ENCODE measurements around the gene EAF2. TPM values are rescaled to one million over a fixed set of nuclear protein-coding genes. Genes with fewer than 3 reads are reported as not detected.
A peak's percentile ranks its signal among the peaks of the same experiment; 100 is the strongest.

EAF2 gene
- total RNA-seq, 4 donors from 2014 or later = 2.0 to 4.2 (median 2.3) TPM

- TF ChIP-seq CTCF (IDR thresholded peaks at IDR 0.05) (no peak), POLR2A (IDR thresholded peaks at IDR 0.05) (no peak)
- H3K4me3 ChIP-seq = no peak overlapping the region
- intact Hi-C loops (cut with DNase I) = no loop called here
- H3K27me3 ChIP-seq = no peaks in the 10 kb centered on the region
- no peak overlapping the region for H3K27ac ChIP-seq
- H3K36me3 ChIP-seq = no peaks in the 10 kb centered on the region
- peaks cover 0 to 26% (median 5%) of the 10 kb centered on the region in 3 donors for H3K4me1 ChIP-seq
- no peaks in the 10 kb centered on the region for H3K9me3 ChIP-seq
- no peak for DNase-seq
Measured at GRCh38 chr3:121896823-121897222, 61.8 kb downstream of the EAF2 start.

DNA sequence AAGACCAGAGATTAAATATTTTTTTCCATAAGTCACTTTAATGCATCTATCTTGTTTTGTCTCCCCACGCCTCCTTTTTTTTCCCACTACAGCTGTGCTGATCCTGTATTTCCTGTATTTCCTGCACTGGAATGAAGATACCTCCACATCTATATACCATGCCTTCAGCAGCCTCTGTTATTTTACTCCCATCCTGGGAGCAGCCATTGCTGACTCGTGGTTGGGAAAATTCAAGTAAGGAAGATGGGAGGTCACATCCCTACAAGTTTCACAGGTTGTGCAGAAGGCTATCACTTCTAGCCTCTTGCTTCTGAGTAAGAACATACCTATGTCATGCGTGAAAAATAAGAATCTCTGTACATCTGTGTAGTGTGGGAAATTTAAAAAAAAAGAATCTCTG is 62.3 kb downstream of the EAF2 start:
- no peaks in the 10 kb centered on the region for H3K9me3 ChIP-seq
- WGBS, 2 donors = 78 to 85% methylated on average over 3 of the region's 3 CpGs
- no peak overlapping the region for H3K27ac ChIP-seq
- no peaks in the 10 kb centered on the region for H3K36me3 ChIP-seq
- no peak for DNase-seq
- H3K4me3 ChIP-seq = no peak overlapping the region
- peaks cover 0 to 26% (median 5%) of the 10 kb centered on the region in 3 donors for H3K4me1 ChIP-seq
- TF ChIP-seq CTCF (IDR thresholded peaks at IDR 0.05) = no peak
- TF ChIP-seq POLR2A (IDR thresholded peaks at IDR 0.05) = no peak
- H3K27me3 ChIP-seq = no peaks in the 10 kb centered on the region
- intact Hi-C loops (cut with DNase I) = no loop called here

GRCh38 chr3:121913305-121913990 is 78.4 kb downstream of the EAF2 start:
- no peaks in the 10 kb centered on the region for H3K9me3 ChIP-seq
- DNase-seq = no peak
- peaks cover 0 to 1% (median 0%) of the 10 kb centered on the region in 3 donors for H3K36me3 ChIP-seq
- peaks cover 0 to 2% (median 0%) of the 10 kb centered on the region in 3 donors for H3K4me1 ChIP-seq
- 61 to 74% methylated on average over 2 of the region's 2 CpGs for WGBS, 2 donors
- intact Hi-C loops (cut with DNase I) = no loop called here
- peak overlapping the region in 1 of 4 donors; percentile 34 for H3K27ac ChIP-seq
- H3K27me3 ChIP-seq = no peaks in the 10 kb centered on the region
- no peak overlapping the region for H3K4me3 ChIP-seq
- TF ChIP-seq CTCF (IDR thresholded peaks at IDR 0.05) (no peak), POLR2A (IDR thresholded peaks at IDR 0.05) (no peak)

DNA sequence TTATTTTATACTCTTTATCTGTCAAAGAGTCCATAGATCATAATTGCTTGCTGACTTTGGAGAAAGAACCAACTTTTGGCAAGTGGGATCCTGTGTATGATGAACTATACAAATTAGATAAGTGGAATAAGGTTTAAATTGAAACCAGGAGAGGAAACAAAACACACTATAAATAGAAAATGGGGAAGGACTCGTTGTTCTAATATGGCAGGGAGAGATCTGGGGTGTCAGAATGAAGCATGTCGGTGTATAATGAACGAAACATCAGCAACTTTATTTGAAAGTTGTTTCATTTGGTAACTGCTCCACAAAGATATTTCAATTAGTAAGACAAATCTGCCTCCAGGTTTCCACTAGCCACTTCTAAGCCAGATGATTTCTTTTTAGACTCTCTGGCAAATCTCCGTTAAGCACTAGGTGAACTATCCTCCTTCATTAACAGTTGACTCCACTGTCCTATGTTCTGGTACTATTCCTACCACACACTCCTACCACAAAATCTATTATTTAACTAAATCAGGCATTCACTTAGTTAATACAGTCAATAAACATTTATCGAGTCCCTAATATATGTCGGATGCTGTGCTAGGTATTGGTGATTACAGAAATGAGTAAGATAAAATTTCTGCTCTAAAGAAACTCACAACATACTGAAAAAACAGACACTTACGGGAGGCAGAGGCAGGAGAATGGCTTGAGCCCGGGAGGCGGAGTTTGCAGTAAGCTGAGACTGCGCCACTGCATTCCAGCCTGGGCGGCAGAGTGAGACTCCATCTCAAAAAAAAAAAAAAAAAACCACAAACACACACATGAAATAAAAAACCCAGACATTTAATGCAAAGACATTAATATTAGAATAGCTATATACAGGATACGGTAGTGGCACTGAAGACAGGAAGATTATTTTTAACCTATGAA is 79.3 kb downstream of the EAF2 start:
- intact Hi-C loops (cut with DNase I) = no loop called here
- TF ChIP-seq CTCF (IDR thresholded peaks at IDR 0.05) = no peak
- TF ChIP-seq POLR2A (IDR thresholded peaks at IDR 0.05) = no peak
- H3K4me1 ChIP-seq = peaks cover 0 to 11% (median 0%) of the 10 kb centered on the region in 3 donors
- no peaks in the 10 kb centered on the region for H3K27me3 ChIP-seq
- no peak for DNase-seq
- no peaks in the 10 kb centered on the region for H3K9me3 ChIP-seq
- peak overlapping the region in 1 of 4 donors; percentile 34 for H3K27ac ChIP-seq
- WGBS, 2 donors = 74 to 80% methylated on average over 12 of the region's 12 CpGs
- H3K4me3 ChIP-seq = no peak overlapping the region
- no peaks in the 10 kb centered on the region for H3K36me3 ChIP-seq

DNA sequence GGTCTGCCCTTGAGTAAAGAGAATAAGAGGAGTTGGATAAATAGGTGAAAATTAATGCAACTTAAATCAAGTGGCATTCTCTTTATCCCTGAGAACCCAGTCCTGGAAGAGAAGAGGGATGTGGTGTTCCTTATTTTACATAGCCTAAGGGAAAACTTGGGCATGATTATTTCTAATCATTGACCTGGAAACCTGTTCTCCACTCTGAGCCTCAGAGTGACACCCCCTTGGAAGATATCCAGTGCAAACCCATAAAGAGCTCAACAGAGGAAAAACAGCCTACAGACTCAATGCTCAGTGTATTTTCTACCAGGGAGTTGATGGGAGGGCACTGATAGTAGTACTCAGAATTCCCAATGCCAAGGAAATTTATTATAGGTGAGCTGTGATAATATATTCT is 81.2 kb downstream of the EAF2 start:
- H3K4me1 ChIP-seq = peaks cover 0 to 13% (median 0%) of the 10 kb centered on the region in 3 donors
- no peaks in the 10 kb centered on the region for H3K27me3 ChIP-seq
- H3K36me3 ChIP-seq = no peaks in the 10 kb centered on the region
- H3K4me3 ChIP-seq = no peak overlapping the region
- TF ChIP-seq CTCF (IDR thresholded peaks at IDR 0.05) (no peak), POLR2A (IDR thresholded peaks at IDR 0.05) (no peak)
- H3K27ac ChIP-seq = no peak overlapping the region
- DNase-seq = no peak
- no peaks in the 10 kb centered on the region for H3K9me3 ChIP-seq
- intact Hi-C loops (cut with DNase I) = no loop called here

Data from esophagus squamous epithelium (tissue), 5 donors.